ENCODE measurements around the gene CHPF. TPM values are rescaled to one million over a fixed set of nuclear protein-coding genes. Genes with fewer than 3 reads are reported as not detected.

CHPF gene
- total RNA-seq, 4 donors from 2014 or later = 19.0 to 122 (median 90.5) TPM

DNA sequence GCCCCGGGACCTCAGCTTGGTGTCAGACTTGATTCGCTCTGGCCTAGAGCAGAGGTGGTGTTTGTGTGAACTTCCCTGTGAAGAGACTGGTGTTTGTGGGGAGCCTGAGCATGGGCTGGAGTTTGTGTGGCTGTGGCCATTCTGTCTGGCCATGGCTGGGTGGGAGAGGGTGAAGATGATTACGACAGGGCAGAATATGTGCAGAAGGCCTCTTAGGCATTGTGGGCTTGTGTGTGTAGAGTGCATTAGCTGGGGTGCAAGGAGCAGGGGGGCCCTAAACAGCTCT lies 17.2 kb upstream of the CHPF start:
- TF ChIP-seq POLR2A (IDR thresholded peaks at IDR 0.05) = no peak
- TF ChIP-seq, protein P1, sequence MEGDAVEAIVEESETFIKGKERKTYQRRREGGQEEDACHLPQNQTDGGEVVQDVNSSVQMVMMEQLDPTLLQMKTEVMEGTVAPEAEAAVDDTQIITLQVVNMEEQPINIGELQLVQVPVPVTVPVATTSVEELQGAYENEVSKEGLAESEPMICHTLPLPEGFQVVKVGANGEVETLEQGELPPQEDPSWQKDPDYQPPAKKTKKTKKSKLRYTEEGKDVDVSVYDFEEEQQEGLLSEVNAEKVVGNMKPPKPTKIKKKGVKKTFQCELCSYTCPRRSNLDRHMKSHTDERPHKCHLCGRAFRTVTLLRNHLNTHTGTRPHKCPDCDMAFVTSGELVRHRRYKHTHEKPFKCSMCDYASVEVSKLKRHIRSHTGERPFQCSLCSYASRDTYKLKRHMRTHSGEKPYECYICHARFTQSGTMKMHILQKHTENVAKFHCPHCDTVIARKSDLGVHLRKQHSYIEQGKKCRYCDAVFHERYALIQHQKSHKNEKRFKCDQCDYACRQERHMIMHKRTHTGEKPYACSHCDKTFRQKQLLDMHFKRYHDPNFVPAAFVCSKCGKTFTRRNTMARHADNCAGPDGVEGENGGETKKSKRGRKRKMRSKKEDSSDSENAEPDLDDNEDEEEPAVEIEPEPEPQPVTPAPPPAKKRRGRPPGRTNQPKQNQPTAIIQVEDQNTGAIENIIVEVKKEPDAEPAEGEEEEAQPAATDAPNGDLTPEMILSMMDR (IDR thresholded peaks at IDR 0.05) = no peak
- no peak for DNase-seq
- Histone ChIP-seq H3K4me1 (no peaks in the 10 kb centered on the region), H3K27ac (no peak overlapping the region), H3K4me3 (no peak overlapping the region), H3K27me3 (no peaks in the 10 kb centered on the region), H3K36me3 (no peaks in the 10 kb centered on the region), H3K9me3 (no peaks in the 10 kb centered on the region)

DNA sequence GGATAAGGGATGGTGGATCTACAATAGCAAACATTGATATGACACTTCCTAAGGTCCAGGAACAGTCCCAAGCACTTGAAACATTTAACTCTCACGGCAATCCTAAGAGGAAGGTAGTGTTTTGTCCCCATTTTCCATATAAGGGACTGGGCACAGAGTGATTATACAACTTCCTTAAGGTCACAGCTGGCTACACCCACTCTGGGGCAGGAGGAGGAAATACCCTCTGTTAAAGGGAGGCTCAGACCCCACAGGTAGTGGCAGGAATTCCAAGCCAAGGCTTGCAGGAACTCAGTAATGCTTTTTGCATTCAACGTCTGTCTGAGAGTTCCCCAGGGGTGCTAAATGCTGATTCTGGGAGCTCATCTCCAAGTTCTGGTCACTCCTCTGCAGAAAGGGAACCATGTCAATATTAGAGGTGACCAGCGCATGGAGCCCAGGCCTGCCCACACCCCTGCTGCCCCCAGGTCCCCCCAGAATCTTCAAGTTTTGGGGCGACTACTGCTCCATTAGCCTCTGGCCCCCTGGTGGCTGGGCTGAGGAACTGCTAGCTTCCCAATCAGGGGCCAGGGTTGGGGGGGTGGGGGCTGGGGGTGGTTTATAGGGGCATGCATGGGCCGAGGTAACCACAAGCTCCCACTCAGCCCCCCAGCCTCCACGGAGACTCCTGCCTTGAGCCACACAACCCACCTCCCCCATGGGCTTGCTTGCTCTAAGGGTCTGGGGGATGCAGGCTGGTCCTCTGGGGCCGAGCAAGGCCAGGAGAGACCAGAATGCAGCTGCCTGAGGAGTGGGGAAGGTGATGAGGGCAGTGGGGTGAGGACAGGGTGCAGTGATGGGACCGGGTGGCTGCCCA lies 16.7 kb upstream of the CHPF start:
- no peaks in the 10 kb centered on the region for H3K36me3 ChIP-seq
- H3K4me3 ChIP-seq = no peak overlapping the region
- H3K27ac ChIP-seq = no peak overlapping the region
- H3K9me3 ChIP-seq = no peaks in the 10 kb centered on the region
- TF ChIP-seq, protein P1 (IDR thresholded peaks at IDR 0.05) = peak in 5 of 6 experiments; percentile 30 to 74 (median 43)
- no peak for TF ChIP-seq POLR2A (IDR thresholded peaks at IDR 0.05)
- no peaks in the 10 kb centered on the region for H3K27me3 ChIP-seq
- peak in 1 of 3 donors; percentile 44 for DNase-seq
- H3K4me1 ChIP-seq = no peaks in the 10 kb centered on the region

DNA sequence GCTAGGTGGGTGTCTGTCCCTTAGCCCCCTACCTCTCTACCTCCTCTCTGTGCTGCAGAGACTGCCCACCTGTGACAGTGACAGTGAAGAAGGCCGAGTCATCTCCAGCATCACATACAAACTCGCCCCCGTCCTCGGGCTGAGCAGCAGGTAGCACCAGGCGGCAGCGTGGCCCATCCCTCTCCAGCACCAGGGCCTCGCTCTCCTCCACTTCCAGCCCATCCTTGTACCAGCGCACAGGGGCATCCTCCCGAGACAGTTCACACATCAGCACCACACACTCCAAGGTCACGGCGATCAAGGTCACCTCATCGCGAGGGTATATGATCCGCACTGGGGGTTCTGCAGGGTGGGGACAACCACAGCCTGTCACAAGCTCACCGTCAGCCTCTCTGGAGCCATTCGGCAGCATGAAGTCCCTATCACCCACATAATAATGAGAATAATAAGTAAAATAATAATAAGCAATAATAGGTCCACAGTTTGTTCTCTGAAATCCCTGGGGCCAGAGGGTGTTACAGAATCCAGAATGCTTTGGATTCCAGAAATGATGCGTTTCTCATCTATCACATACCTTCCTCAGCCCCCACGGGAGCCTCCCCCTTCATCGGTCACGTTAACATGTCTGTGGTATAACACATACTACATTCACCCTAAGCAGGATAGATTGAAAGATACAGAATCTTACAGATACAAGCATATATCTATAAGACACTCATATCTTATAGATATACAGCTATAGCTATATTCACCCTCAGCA lies 15.7 kb upstream of the CHPF start:
- Histone ChIP-seq H3K9me3 (no peaks in the 10 kb centered on the region), H3K4me3 (no peak overlapping the region), H3K27ac (no peak overlapping the region), H3K4me1 (no peaks in the 10 kb centered on the region), H3K27me3 (no peaks in the 10 kb centered on the region), H3K36me3 (no peaks in the 10 kb centered on the region)
- TF ChIP-seq, protein P1 (IDR thresholded peaks at IDR 0.05) = no peak
- TF ChIP-seq POLR2A (IDR thresholded peaks at IDR 0.05) = no peak
- DNase-seq = peak in 1 of 3 donors; percentile 31

DNA sequence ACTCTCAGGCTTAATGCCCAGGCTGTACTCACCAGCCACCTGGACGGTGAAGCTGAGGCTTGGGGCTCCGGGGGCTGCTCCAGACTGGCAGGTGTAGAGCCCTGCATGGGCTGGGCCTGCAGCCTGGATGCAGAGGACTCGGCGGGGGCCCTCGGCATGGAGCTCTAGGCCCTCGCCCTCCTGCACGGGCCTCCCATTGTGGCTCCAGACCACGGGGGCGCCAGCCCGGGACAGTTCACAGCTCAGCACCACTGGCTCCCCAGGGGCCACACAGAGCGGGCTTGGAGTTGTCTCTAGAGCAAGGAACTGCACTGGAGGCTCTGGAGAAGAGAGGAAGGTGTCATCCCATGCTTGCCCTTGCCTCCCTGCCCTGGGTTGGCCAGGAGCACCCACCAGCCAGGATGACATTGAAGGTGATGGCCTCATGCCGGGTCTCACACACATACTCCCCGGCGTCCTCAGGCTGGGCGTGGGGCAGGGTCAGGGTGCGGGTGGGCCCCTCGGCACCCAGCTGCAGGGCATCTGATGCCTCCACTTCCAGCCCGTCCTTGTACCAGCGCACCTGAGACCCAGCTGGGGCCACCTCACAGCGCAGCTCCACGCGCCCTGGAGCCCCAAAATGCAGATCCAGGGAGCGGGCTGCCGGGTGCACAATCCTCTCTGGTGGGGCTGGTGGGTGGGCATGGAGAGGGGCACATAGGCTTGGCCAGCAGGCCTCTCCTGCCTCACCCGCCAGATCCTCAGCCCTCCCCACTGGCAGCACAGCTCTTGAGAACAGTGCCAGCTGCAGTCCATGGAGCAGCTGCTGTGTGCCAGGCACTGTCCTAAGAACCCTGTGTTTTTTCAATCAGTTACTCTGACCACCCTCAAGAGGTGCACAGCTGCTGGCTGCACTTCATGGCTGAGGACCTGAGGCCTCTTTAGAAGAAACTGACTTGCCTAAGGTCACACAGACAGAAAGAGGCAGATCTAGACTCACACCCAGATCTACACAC lies 14.5 kb upstream of the CHPF start:
- no peak overlapping the region for H3K27ac ChIP-seq
- no peaks in the 10 kb centered on the region for H3K9me3 ChIP-seq
- H3K36me3 ChIP-seq = no peaks in the 10 kb centered on the region
- no peak overlapping the region for H3K4me3 ChIP-seq
- H3K4me1 ChIP-seq = peaks cover 0 to 6% (median 0%) of the 10 kb centered on the region in 4 donors
- no peaks in the 10 kb centered on the region for H3K27me3 ChIP-seq
- DNase-seq = no peak
- TF ChIP-seq, protein P1 (IDR thresholded peaks at IDR 0.05) = no peak
- no peak for TF ChIP-seq POLR2A (IDR thresholded peaks at IDR 0.05)

DNA sequence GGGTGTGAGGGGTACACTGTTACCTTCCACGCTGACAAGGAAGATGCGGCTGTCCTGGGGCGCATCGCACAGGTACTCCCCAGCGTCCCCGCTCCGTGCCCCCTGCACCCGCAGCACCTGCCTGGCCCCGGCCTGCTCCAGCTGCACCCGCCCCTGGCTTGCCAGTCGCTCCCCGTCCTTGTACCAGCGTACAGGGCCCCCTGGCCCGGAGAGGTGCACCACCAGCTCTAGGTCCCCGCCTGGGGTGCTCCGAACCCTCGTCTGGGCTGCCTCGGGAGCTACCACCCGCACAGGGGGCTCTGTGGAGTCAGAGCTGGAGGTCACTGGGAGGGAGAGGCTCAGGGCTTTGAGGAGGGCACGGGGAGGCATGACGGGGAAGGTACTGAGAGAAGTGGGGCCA lies 13.7 kb upstream of the CHPF start:
- no peak for DNase-seq
- TF ChIP-seq, protein P1 (IDR thresholded peaks at IDR 0.05) = no peak
- TF ChIP-seq POLR2A (IDR thresholded peaks at IDR 0.05) = no peak
- Histone ChIP-seq H3K27ac (no peak overlapping the region), H3K9me3 (peaks cover 0 to 4% (median 0%) of the 10 kb centered on the region in 4 donors), H3K4me1 (peaks cover 0 to 11% (median 2%) of the 10 kb centered on the region in 4 donors), H3K27me3 (no peaks in the 10 kb centered on the region), H3K4me3 (no peak overlapping the region), H3K36me3 (no peaks in the 10 kb centered on the region)

All from Peyer's patch (tissue), 4 donors.